ENCODE results near the gene FER. TPM values are rescaled to one million over a fixed set of nuclear protein-coding genes. Genes with fewer than 3 reads are reported as not detected.

FER gene
- total RNA-seq, 1 experiment from 2014 or later = 18.0 TPM

DNA sequence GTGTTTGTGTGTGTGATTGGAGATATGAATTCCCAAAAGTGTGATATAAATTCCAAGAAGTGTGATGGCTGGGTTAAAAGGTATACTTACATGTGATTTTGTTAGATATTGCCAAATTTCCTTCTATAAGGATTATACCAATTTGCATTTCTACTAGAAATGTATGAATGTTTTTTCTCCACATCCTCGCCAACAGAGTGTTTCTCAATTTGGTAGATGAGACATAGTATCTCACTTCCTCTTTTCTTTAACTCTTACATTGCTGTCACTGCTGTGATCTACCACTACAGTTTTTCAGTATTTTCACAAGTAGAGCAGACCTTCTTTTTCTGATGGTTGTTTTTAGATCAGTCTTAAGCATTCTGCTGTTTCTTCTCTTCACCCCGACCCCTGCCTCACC lies 111.3 kb downstream of the FER start:
- H3K23ac ChIP-seq (ENCODE audit: insufficient read length, low read depth, low read length) = no peak overlapping the region
- H3K4me2 ChIP-seq (ENCODE audit: insufficient read depth, insufficient read length, low read length) = no peak overlapping the region
- H3T11ph ChIP-seq (ENCODE audit: low read length) = no peak overlapping the region
- H3K79me1 ChIP-seq (ENCODE audit: insufficient read depth, low read depth, low read length, poor library complexity, severe bottlenecking) = no peaks in the 10 kb centered on the region
- H2AK5ac ChIP-seq (ENCODE audit: insufficient read length, low read length) = no peak overlapping the region
- Mint-ChIP-seq H3K4me1 (0 out of 4 replicates have a peak, but pooled peaks cover 0 to 2% of the 10 kb centered on the region in 2 experiments), H3K27me3 (ENCODE audit: low read depth) (no peaks in the 10 kb centered on the region), H3K36me3 (ENCODE audit: insufficient read depth in 1 of 3, low read depth in 3 of 3) (peaks cover 0 to 2% (median 0%) of the 10 kb centered on the region in 3 experiments; a peak in 1 of 7 replicates), H3K27ac (no peak overlapping the region; a peak in 1 of 7 replicates), H3K9me3 (no peaks in the 10 kb centered on the region), H3K4me3 (no peak overlapping the region)
- no peak overlapping the region for H3K27ac ChIP-seq (ENCODE audit: insufficient read length, low read depth, low read length)
- H3K23me2 ChIP-seq (ENCODE audit: insufficient read length, low read depth, low read length, poor library complexity, severe bottlenecking) = no peaks in the 10 kb centered on the region
- H4K5ac ChIP-seq (ENCODE audit: insufficient read length, low read depth, low read length) = no peak overlapping the region
- H3K14ac ChIP-seq (ENCODE audit: insufficient read depth, low read length) = no peak overlapping the region
- H3K4me1 ChIP-seq (ENCODE audit: insufficient read depth, low read length) = no peaks in the 10 kb centered on the region
- H2BK12ac ChIP-seq (ENCODE audit: insufficient read length, low read depth, low read length) = no peak overlapping the region
- H3K4ac ChIP-seq (ENCODE audit: low read depth, low read length) = no peak overlapping the region
- H3K9me3 ChIP-seq (ENCODE audit: control insufficient read depth, low read depth, low read length) = no peaks in the 10 kb centered on the region
- no peak overlapping the region for H3K9ac ChIP-seq (ENCODE audit: extremely low read depth, insufficient read length, low read length)
- no peak overlapping the region for H4K8ac ChIP-seq (replicated peaks; ENCODE audit: insufficient read length, low read depth, low read length)
- no peak for DNase-seq
- TF ChIP-seq, protein P1, sequence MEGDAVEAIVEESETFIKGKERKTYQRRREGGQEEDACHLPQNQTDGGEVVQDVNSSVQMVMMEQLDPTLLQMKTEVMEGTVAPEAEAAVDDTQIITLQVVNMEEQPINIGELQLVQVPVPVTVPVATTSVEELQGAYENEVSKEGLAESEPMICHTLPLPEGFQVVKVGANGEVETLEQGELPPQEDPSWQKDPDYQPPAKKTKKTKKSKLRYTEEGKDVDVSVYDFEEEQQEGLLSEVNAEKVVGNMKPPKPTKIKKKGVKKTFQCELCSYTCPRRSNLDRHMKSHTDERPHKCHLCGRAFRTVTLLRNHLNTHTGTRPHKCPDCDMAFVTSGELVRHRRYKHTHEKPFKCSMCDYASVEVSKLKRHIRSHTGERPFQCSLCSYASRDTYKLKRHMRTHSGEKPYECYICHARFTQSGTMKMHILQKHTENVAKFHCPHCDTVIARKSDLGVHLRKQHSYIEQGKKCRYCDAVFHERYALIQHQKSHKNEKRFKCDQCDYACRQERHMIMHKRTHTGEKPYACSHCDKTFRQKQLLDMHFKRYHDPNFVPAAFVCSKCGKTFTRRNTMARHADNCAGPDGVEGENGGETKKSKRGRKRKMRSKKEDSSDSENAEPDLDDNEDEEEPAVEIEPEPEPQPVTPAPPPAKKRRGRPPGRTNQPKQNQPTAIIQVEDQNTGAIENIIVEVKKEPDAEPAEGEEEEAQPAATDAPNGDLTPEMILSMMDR (conservative IDR thresholded peaks at IDR 0.05) = no peak
- no peak overlapping the region for H2AFZ ChIP-seq (ENCODE audit: low read length)
- no CpG with 5 or more reads among the region's 2 CpGs for WGBS (ENCODE audit: extremely low coverage, insufficient read length, low lambda C conversion rate)
- no peaks in the 10 kb centered on the region for H3K27me3 ChIP-seq (ENCODE audit: insufficient read depth, low read length)
- no peaks in the 10 kb centered on the region for H4K20me1 ChIP-seq (ENCODE audit: control insufficient read depth, insufficient read depth, insufficient read length)
- no peak overlapping the region for H2BK15ac ChIP-seq (ENCODE audit: low read depth, low read length)
- no peak overlapping the region for H2BK120ac ChIP-seq (ENCODE audit: low read depth, low read length, poor library complexity, severe bottlenecking)
- H3K79me2 ChIP-seq (ENCODE audit: insufficient read depth, low read length) = no peaks in the 10 kb centered on the region
- no peak overlapping the region for H3K18ac ChIP-seq (ENCODE audit: insufficient read length, low read depth, low read length)
- H2BK5ac ChIP-seq (ENCODE audit: insufficient read length, low read length) = no peak overlapping the region
- no peak overlapping the region for H2BK20ac ChIP-seq (ENCODE audit: low read depth, low read length, poor library complexity, severe bottlenecking)
- no peak overlapping the region for H4K91ac ChIP-seq (ENCODE audit: insufficient read length, low read depth, low read length)
- no peak overlapping the region for H3K56ac ChIP-seq (ENCODE audit: insufficient read length, low read depth, low read length)
